Vagina (tissue), 2 donors: ENCODE data around the gene PPIF.

Experiments
- POLR2A ChIP-seq, 2 donors: fragments of 450-650 bp; IDR thresholded peaks; one replicate each; pipeline ENCODE4 v1.6.1; 2017; ENCODE audit warnings: antibody characterized with exemption in 2 of 2, mild to moderate bottlenecking in 2 of 2, moderate library complexity in 2 of 2
- POLR2AphosphoS5 ChIP-seq, 2 donors: sonication (generic); formaldehyde crosslinking; IDR thresholded peaks; one replicate each; pipeline ENCODE4 v1.9.0; 2017; ENCODE audit warnings: antibody characterized with exemption in 2 of 2, mild to moderate bottlenecking in 2 of 2, low read depth in 1 of 2; ENCODE audit not compliant: insufficient read depth in 1 of 2
- TF ChIP-seq, protein P1 (sequence below), 3 experiments: fragments of 450-650 bp in 2 of 3; fragments of 200-600 bp in 1 of 3; sonication (generic) in 1 of 3; IDR thresholded peaks; one replicate each; pipeline ENCODE4 v1.5.1; 2017 to 2019; ENCODE audit warnings: antibody characterized with exemption in 3 of 3, mild to moderate bottlenecking in 2 of 3, moderate library complexity in 2 of 3

DNA sequence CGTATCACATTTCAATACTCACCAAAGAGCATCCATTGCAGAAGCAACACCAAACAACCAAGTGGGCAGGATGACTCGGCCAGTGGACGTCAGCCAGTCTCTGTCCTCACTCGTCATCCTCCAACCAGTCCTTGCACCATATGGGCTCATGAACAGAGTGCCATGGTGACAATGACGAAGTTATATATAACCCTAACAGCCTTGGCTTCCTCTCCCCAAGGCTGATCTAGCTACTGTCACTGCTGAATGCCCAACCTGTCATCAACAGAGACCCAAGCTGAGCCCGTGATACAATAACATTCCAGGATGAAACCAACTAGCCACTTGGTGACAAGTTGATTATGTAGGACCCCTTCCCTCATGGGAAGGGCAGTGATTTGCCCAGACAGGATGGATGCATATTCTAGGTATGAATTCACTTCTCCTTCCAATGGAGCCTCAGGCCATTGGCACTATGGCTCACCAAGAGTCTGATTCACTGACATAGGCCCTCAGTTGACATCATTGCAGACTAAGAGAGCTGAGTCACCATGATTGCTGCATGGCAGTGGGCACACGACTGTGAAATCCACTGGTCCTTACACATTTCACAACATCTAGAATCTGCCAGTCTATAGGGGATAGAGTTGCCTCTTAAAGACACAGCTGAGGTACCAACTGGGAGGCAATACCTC lies 26.3 kb upstream of the PPIF start:
- TF ChIP-seq, protein P1, sequence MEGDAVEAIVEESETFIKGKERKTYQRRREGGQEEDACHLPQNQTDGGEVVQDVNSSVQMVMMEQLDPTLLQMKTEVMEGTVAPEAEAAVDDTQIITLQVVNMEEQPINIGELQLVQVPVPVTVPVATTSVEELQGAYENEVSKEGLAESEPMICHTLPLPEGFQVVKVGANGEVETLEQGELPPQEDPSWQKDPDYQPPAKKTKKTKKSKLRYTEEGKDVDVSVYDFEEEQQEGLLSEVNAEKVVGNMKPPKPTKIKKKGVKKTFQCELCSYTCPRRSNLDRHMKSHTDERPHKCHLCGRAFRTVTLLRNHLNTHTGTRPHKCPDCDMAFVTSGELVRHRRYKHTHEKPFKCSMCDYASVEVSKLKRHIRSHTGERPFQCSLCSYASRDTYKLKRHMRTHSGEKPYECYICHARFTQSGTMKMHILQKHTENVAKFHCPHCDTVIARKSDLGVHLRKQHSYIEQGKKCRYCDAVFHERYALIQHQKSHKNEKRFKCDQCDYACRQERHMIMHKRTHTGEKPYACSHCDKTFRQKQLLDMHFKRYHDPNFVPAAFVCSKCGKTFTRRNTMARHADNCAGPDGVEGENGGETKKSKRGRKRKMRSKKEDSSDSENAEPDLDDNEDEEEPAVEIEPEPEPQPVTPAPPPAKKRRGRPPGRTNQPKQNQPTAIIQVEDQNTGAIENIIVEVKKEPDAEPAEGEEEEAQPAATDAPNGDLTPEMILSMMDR (IDR thresholded peaks at IDR 0.05): no peak
- no peak for TF ChIP-seq POLR2A (IDR thresholded peaks at IDR 0.05)
- peak in 1 of 2 donors; percentile 40 for TF ChIP-seq POLR2AphosphoS5 (IDR thresholded peaks at IDR 0.05; ENCODE audit: insufficient read depth in 1 of 2, low read depth in 1 of 2)
